Measurements from ENCODE around the gene GPC3. TPM values are rescaled to one million over a fixed set of nuclear protein-coding genes. Genes with fewer than 3 reads are reported as not detected.

GPC3 gene
- total RNA-seq, 2 experiments from 2014 or later, result 0.25 to 0.59 TPM

DNA sequence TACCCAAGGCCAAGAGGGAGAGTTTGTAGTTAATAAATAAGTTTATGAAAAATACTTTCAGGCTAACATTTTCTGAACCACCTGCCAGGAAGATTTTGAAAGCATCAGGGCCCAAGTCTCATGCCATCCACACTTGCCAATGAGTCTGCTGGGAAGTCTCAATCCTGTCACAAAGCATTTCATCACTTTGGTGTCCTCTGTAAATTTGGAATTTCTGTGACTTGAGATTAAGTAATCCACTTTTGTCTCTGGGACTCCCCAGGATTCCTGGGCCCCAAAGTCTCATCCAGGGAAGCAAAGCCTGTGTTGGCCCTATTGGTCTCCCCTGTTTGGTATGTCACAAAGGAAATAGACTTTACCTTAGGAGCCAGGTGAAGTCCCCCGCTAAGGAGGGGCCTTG is 470.9 kb downstream of the GPC3 start:
- ATAC-seq (ENCODE audit: poor library complexity) (no peak), DNase-seq (no peak)
- H3K36me3 Mint-ChIP-seq (ENCODE audit: low read depth), result no peaks in the 10 kb centered on the region
- no peaks in the 10 kb centered on the region for H3K4me1 ChIP-seq (ENCODE audit: insufficient read depth, low read length)
- H3K27me3 Mint-ChIP-seq, result no peaks in the 10 kb centered on the region
- no peaks in the 10 kb centered on the region for H3K27me3 ChIP-seq (ENCODE audit: control insufficient read depth in 1 of 2, insufficient read depth in 2 of 2, low read length in 2 of 2)
- no peak overlapping the region for H3K27ac ChIP-seq (ENCODE audit: low read depth in 1 of 2, low read length in 2 of 2)
- no peak overlapping the region for H3K27ac Mint-ChIP-seq
- TF ChIP-seq, protein P1, sequence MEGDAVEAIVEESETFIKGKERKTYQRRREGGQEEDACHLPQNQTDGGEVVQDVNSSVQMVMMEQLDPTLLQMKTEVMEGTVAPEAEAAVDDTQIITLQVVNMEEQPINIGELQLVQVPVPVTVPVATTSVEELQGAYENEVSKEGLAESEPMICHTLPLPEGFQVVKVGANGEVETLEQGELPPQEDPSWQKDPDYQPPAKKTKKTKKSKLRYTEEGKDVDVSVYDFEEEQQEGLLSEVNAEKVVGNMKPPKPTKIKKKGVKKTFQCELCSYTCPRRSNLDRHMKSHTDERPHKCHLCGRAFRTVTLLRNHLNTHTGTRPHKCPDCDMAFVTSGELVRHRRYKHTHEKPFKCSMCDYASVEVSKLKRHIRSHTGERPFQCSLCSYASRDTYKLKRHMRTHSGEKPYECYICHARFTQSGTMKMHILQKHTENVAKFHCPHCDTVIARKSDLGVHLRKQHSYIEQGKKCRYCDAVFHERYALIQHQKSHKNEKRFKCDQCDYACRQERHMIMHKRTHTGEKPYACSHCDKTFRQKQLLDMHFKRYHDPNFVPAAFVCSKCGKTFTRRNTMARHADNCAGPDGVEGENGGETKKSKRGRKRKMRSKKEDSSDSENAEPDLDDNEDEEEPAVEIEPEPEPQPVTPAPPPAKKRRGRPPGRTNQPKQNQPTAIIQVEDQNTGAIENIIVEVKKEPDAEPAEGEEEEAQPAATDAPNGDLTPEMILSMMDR (IDR thresholded peaks at IDR 0.05), result no peak
- POLR2A ChIA-PET, result no interaction called here
- H3K9me3 Mint-ChIP-seq, result no peaks in the 10 kb centered on the region
- no peak overlapping the region for H3K4me3 ChIP-seq (ENCODE audit: low read length)
- no peaks in the 10 kb centered on the region for H3K4me1 Mint-ChIP-seq (ENCODE audit: low read depth)
- intact Hi-C loops (cut with DNase I, micrococcal nuclease), result loop anchor here in 1 of 2 experiments (5.0 kb wide), 2 partner anchors 108 to 1113 kb away; no protein-coding TSS in a partner anchor
- CTCF ChIA-PET, result no interaction called here
- H3K9me3 ChIP-seq (ENCODE audit: control insufficient read depth in 1 of 2, insufficient read depth in 1 of 2, low read length in 2 of 2), result no peaks in the 10 kb centered on the region
- H3K4me3 Mint-ChIP-seq, result no peak overlapping the region
- no peaks in the 10 kb centered on the region for H3K36me3 ChIP-seq (ENCODE audit: insufficient read depth, low read length)

GRCh38 chrX:133513123-133513522 is 472.3 kb downstream of the GPC3 start:
- Histone ChIP-seq H3K4me1 (ENCODE audit: insufficient read depth, low read length) (no peaks in the 10 kb centered on the region), H3K27me3 (ENCODE audit: control insufficient read depth in 1 of 2, insufficient read depth in 2 of 2, low read length in 2 of 2) (no peaks in the 10 kb centered on the region), H3K36me3 (ENCODE audit: insufficient read depth, low read length) (no peaks in the 10 kb centered on the region), H3K9me3 (ENCODE audit: control insufficient read depth in 1 of 2, insufficient read depth in 1 of 2, low read length in 2 of 2) (no peaks in the 10 kb centered on the region), H3K27ac (ENCODE audit: low read depth in 1 of 2, low read length in 2 of 2) (no peak overlapping the region), H3K4me3 (ENCODE audit: low read length) (no peak overlapping the region)
- CTCF ChIA-PET, result no interaction called here
- POLR2A ChIA-PET, result interaction anchor here (0.6 kb wide), 1 partner anchor 80 kb away, joined by 3 read pairs; no protein-coding TSS in a partner anchor
- Mint-ChIP-seq H3K4me3 (no peak overlapping the region), H3K9me3 (no peaks in the 10 kb centered on the region), H3K27ac (no peak overlapping the region), H3K36me3 (ENCODE audit: low read depth) (no peaks in the 10 kb centered on the region), H3K27me3 (no peaks in the 10 kb centered on the region), H3K4me1 (ENCODE audit: low read depth) (no peaks in the 10 kb centered on the region)
- ATAC-seq (ENCODE audit: poor library complexity) (no peak), DNase-seq (no peak)
- intact Hi-C loops (cut with DNase I, micrococcal nuclease), result loop anchor here in 1 of 2 experiments (5.0 kb wide), 2 partner anchors 109 to 1114 kb away; no protein-coding TSS in a partner anchor
- TF ChIP-seq, protein P1 (IDR thresholded peaks at IDR 0.05), result no peak

- no peak for ATAC-seq (ENCODE audit: poor library complexity)
- Histone ChIP-seq H3K36me3 (ENCODE audit: insufficient read depth, low read length) (no peaks in the 10 kb centered on the region), H3K27me3 (ENCODE audit: control insufficient read depth in 1 of 2, insufficient read depth in 2 of 2, low read length in 2 of 2) (no peaks in the 10 kb centered on the region), H3K4me3 (ENCODE audit: low read length) (no peak overlapping the region), H3K27ac (ENCODE audit: low read depth in 1 of 2, low read length in 2 of 2) (no peak overlapping the region), H3K4me1 (ENCODE audit: insufficient read depth, low read length) (no peaks in the 10 kb centered on the region), H3K9me3 (ENCODE audit: control insufficient read depth in 1 of 2, insufficient read depth in 1 of 2, low read length in 2 of 2) (no peaks in the 10 kb centered on the region)
- Mint-ChIP-seq H3K4me3 (no peak overlapping the region), H3K36me3 (ENCODE audit: low read depth) (no peaks in the 10 kb centered on the region), H3K27ac (no peak overlapping the region), H3K4me1 (ENCODE audit: low read depth) (no peaks in the 10 kb centered on the region), H3K27me3 (no peaks in the 10 kb centered on the region), H3K9me3 (no peaks in the 10 kb centered on the region)
- ChIA-PET POLR2A (no interaction called here), CTCF (no interaction called here)
- DNase-seq, result no peak
- intact Hi-C loops (cut with DNase I, micrococcal nuclease), result loop anchor here in 1 of 2 experiments (5.0 kb wide), 2 partner anchors 111 to 1116 kb away; no protein-coding TSS in a partner anchor
- TF ChIP-seq, protein P1 (IDR thresholded peaks at IDR 0.05), result no peak
Observed at GRCh38 chrX:133511041-133511440, 474.4 kb downstream of the GPC3 start.

All from CD4-positive, alpha-beta T cell (primary cell).